ENCODE results near the gene DPP7.

Gene DPP7

GRCh38 chr9:137114613-137115393, at the start of gene DPP7:
TSS of gene DPP7 (minus strand) at chr9:137114733. CDS start at chr9:137114713, 20 bp downstream.
- FAIRE-seq = no peak

- FAIRE-seq = no peak
Observed at GRCh38 chr9:137163805-137164204, 49.3 kb upstream of the DPP7 start.

GRCh38 chr9:137163365-137163715, 48.8 kb upstream of the DPP7 start:
- no peak for FAIRE-seq

- no peak for FAIRE-seq
Observed at GRCh38 chr9:137162505-137163364, 48.2 kb upstream of the DPP7 start.

- no peak for FAIRE-seq
Observed at GRCh38 chr9:137161558-137162486, 47.3 kb upstream of the DPP7 start.

- FAIRE-seq = no peak
Observed at GRCh38 chr9:137160716-137161557, 46.4 kb upstream of the DPP7 start.

GRCh38 chr9:137160054-137160425, 45.5 kb upstream of the DPP7 start:
- FAIRE-seq = no peak

GRCh38 chr9:137159105-137160053, 44.8 kb upstream of the DPP7 start:
- no peak for FAIRE-seq

- FAIRE-seq = no peak
Observed at GRCh38 chr9:137158625-137159024, 44.1 kb upstream of the DPP7 start.

- FAIRE-seq = no peak
Observed at GRCh38 chr9:137157618-137158415, 43.3 kb upstream of the DPP7 start.

- FAIRE-seq = no peak
Observed at GRCh38 chr9:137156567-137157375, 42.2 kb upstream of the DPP7 start.

GRCh38 chr9:137152844-137153405, 38.4 kb upstream of the DPP7 start:
- FAIRE-seq = no peak

- no peak for FAIRE-seq
Observed at GRCh38 chr9:137150617-137151457, 36.3 kb upstream of the DPP7 start.

- no peak for FAIRE-seq
Observed at GRCh38 chr9:137149942-137150616, 35.5 kb upstream of the DPP7 start.

- FAIRE-seq = no peak
Observed at GRCh38 chr9:137149363-137149762, 34.8 kb upstream of the DPP7 start.

GRCh38 chr9:137148661-137149060, 34.1 kb upstream of the DPP7 start:
- FAIRE-seq = no peak

GRCh38 chr9:137148242-137148641, 33.7 kb upstream of the DPP7 start:
- no peak for FAIRE-seq

All from colon (tissue), 2 donors.